ENCODE measurements around the gene OGA.

OGA gene

DNA sequence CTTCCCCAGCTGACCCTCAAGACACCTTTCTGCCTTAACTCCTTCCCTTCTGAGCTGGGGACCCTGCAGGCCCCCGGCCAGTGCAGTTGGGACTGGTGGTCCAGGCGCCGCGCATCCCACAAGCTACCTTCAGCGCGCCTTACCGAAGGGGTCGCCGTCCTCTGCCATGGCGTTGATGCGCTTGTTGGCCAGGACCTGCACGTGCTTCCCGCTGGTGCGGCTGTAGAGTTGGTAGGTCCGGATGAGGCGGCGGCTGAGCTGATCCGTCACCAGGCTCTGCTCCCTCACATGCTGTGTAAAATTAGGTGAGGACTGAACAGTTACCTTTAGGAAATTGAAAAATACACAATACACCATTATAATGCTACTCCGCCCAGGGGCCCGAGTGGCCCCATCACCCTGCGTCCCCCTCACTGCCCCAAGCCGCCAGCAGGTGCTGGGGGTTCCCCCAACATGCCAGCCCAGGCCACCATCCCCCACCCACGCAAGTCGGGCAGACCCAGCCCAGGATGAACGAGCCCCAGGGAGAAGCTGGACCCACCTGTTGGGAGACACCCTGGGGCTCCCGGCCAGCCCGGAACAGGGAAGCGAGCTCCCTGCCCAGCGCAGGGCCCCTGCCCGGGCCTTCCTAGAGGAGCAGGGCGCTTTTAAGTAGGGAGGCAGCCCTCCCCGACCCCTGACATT is 43.5 kb downstream of the OGA start:
- DNase-seq (ENCODE audit: low spot score): no peak

DNA sequence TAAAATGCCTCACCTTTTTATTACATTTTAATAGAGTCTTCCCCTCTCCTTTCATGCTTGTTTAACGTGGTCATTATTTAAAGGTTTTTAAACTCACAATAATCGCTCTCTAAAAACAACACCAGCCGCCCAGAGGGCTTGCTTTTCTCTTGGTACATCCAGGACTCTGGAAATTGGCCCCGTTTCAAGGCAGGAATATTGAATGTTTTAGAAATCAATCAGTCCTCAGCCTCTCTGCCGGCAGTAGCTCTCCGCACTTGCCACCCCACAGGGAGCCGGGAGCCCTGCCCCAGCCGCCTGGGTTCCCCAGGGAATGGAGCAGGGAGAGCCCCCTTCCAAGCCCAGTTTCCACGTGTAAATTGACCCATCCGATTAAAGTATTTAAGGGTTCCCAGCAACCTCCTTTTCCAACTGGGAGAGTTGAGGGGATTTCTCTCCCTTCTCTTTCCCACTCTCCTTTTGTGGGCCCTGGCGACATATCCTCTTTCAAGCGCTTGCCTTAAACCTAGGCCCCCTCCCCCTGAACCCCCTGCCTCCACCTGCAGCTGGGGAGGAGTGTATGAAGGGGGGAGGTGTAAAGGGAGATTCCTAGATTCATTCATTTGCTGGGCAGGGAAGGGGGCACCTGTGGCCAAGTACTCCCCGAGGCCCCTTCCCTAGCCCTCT is 44.2 kb downstream of the OGA start:
- DNase-seq (ENCODE audit: low spot score): no peak

DNA sequence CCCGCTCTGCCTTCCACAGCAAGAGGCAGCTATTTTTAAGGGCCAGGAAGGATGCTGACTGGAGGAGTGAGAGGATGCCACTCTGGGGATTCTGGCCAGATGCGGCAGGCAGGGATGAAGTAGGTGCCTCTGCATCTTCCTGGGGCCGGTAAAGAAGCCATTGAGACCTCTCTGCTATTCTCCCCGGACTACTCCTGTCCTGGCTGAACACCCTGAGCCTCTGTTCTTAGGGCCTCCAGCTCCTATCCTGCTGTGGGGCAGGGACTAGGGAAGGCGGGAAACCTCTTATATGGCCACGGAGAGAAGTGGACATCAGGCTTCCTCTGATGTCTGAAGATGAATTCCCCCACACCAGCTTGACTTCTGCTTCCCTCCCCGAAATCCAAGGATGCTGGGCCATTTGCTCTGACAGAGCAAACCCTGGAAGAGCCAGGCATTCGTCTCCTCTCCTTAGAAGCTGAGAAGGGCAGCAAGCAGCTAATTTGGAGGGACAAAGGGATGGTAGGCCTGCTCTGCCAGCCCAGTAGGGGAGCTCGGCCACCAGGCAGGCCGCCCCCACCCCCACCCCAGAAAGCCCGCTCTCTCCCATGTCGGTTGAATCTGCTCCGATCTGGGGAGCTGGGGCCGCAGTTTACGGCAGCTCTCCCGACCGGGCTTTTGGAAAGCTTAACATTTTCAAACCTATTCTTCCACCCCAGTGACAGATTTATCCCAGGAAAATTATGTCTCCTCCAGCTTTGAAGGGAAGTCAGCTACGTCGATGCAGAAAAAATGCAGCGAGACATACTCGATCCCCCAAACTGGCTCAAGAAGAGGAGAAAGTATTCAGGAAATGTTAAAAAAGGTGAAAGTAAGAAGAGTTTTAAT is 45.1 kb downstream of the OGA start:
- no peak for DNase-seq (ENCODE audit: low spot score)

GRCh38 chr10:101772017-101772894 is 46.0 kb downstream of the OGA start:
- no peak for DNase-seq (ENCODE audit: low spot score)

GRCh38 chr10:101771380-101771779 is 46.9 kb downstream of the OGA start:
- DNase-seq (ENCODE audit: low spot score): no peak

GRCh38 chr10:101770331-101771215 is 47.7 kb downstream of the OGA start:
- DNase-seq (ENCODE audit: low spot score): no peak

- DNase-seq (ENCODE audit: low spot score): no peak
Measured at GRCh38 chr10:101769541-101770180, 48.6 kb downstream of the OGA start.

GRCh38 chr10:101768791-101769170 is 49.5 kb downstream of the OGA start:
- no peak for DNase-seq (ENCODE audit: low spot score)

GRCh38 chr10:101767966-101768790 is 50.1 kb downstream of the OGA start:
- DNase-seq (ENCODE audit: low spot score): no peak

GRCh38 chr10:101767600-101767945 is 50.7 kb downstream of the OGA start:
- no peak for DNase-seq (ENCODE audit: low spot score)

DNA sequence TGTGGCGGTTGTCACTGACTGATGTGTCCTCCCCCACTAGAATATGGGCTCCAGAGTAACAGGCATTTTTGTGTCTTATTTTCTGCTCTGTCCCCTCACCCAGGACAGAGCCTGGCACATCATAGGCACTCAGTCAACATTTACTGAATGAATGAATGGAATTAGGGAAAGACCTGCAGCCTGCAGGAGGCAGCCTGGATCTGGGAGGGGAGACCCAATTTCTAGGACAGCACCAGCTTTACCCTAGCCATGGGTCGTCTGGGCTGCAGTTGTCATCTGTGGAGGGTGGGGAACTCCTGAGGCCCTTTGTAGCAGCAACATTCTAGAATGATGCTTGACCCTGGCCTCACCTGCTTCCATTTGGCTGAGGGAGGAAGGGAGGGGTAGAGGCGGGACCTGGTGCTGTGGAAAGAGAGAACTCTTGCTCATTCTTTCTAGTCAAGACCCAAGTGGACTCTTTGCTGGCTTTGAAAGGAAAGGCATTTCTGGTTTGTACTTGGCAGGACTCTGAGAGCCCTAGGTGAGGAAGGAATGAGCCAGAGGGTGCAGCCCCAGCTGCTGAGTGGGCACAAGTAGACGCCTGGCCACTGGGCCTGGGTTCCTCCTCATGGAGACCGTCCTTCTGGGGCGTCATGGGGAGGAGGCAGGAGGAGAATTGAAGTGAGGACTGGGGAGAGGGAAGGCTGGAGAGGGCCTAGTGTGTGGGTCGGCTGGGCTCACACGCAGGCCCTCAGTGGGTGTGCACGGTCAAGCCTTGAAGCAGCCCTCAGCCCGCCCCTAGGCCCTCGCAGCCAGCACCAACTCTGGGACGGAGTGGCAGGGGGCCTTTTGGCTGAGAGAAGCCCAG is 51.3 kb downstream of the OGA start:
- no peak for DNase-seq (ENCODE audit: low spot score)

GRCh38 chr10:101766306-101766705 is 51.9 kb downstream of the OGA start:
- no peak for DNase-seq (ENCODE audit: low spot score)

DNA sequence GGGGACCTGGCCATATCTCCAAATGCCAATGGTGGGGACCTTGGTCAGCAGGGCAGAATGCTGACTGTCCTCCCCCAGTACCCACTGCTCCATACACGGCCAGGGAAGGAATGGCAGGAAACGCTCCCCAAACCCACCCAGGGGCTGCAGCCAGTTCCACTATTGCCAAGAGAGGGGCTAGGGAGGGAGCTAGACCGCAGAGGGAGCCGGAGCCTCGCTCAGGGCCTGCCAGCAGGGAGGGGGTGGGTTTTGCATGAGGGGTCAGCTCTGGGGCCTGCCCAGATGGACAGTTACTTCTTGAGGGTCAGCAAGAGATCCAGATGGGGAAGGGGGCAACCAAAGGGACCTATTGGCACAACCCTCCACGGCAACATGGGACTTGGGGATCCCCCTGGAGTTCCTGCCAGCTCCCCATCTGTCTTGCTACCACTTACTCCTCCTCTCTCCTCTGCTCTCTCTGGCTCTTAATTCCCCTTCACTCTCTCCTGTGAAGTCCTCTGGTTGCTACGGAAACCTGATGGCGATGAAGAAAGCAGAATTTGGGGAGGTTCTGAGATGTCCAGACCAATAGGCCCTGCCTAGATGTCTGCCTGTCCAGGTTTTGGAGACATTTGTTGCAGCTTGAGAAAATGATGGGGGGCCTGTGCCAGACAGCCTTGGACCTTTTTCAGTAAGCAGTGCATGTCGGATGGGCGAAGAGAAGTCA is 55.0 kb downstream of the OGA start:
- no peak for DNase-seq (ENCODE audit: low spot score)

DNA sequence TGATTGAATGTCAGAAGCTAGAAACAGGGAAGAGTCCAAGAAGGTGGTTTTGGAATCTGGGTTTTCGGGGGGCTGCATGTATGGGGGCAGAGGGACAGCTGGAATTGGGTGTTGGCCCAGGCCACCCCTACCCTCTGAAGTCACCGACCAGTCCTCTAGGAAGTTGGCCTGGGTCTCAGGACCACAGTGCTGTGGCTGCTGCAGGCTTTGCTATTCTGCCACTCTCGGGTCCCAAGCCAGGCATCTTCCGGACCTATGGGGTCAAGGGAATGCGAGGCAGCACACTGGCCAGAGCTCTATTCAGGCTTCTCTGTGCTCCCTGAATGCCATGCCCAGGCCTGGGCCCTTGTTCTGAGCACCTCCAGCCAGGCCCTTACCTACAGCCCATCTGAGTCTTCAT is 55.5 kb downstream of the OGA start:
- no peak for DNase-seq (ENCODE audit: low spot score)

- DNase-seq (ENCODE audit: low spot score): no peak
Measured at GRCh38 chr10:101761226-101761625, 57.0 kb downstream of the OGA start.

DNA sequence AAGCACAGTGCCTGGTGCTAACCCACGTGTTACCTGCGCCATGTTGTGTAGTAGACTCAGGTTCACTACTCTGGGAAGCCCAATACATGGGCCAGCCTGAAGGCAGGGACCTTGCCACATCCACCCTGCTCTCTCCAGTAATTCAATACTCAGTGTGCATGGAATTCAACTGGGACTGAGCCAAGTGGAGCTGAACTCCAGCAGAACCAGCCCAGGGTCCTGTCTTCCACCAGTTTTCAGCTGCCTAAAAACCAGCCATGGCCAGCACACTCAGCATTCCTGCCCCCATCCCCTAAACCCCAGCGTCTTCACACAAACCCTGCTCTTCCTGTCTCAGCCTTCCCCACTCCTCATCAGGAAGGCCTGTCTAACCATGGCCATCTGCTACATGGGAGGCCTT is 57.7 kb downstream of the OGA start:
- DNase-seq (ENCODE audit: low spot score): no peak

- no peak for DNase-seq (ENCODE audit: low spot score)
Measured at GRCh38 chr10:101759309-101760247, 58.7 kb downstream of the OGA start.
